ENCODE results near the gene CXCL5. TPM values are rescaled to one million over a fixed set of nuclear protein-coding genes. Genes with fewer than 3 reads are reported as not detected.

CXCL5 gene
- polyA plus RNA-seq, 1 of the 3 experiments (the other 2 are of a cell fraction): 0.02 TPM

- Histone ChIP-seq H3K4me2 (no peak overlapping the region), H3K79me2 (ENCODE audit: insufficient read depth) (no peaks in the 10 kb centered on the region), H3K27ac (ENCODE audit: low read depth in 2 of 2, low read length in 1 of 2) (no peak overlapping the region), H3K4me3 (ENCODE audit: low read depth in 2 of 2, low read length in 1 of 2) (no peak overlapping the region), H3F3A (replicated peaks; ENCODE audit: insufficient read depth) (no peaks in the 10 kb centered on the region), H4K20me1 (ENCODE audit: insufficient read depth) (no peaks in the 10 kb centered on the region), H3K9me3 (no peaks in the 10 kb centered on the region), H3K36me3 (replicated peaks in 1 of 2; ENCODE audit: control insufficient read depth in 1 of 2, insufficient read depth in 2 of 2, low read length in 1 of 2) (no peaks in the 10 kb centered on the region), H3K9ac (no peak overlapping the region), H3K9me2 (no peaks in the 10 kb centered on the region), H3K4me1 (ENCODE audit: control insufficient read depth in 1 of 2, insufficient read depth in 2 of 2, low read depth in 1 of 2, low read length in 1 of 2) (no peaks in the 10 kb centered on the region), H2AFZ (ENCODE audit: low read depth) (0 out of 2 replicates have a peak overlapping the region, but pooled peaks have one; percentile 22), H3K27me3 (ENCODE audit: insufficient read depth) (peaks cover 7% of the 10 kb centered on the region)
- ChIA-PET POLR2A (no interaction called here), CTCF (no interaction called here)
- WGBS (ENCODE audit: low lambda C conversion rate): 0% methylated on average over 1 of the region's 1 CpG
- TF ChIP-seq MEF2A (IDR thresholded peaks at IDR 0.05; ENCODE audit: borderline replicate concordance, low read depth) (no peak), RAD21 (IDR thresholded peaks at IDR 0.05; ENCODE audit: low read length) (no peak), ZBTB33 (IDR thresholded peaks at IDR 0.05; ENCODE audit: borderline replicate concordance, low read depth) (no peak), YY1 (IDR thresholded peaks at IDR 0.05; ENCODE audit: low read depth) (no peak), NRF1 (IDR thresholded peaks at IDR 0.05; ENCODE audit: low read depth, low read length) (no peak), RCOR1 (IDR thresholded peaks at IDR 0.05; ENCODE audit: low read length) (no peak), FOXM1 (IDR thresholded peaks at IDR 0.05; ENCODE audit: low read depth) (no peak), IRF3 (IDR thresholded peaks at IDR 0.05; ENCODE audit: low read depth, low read length) (no peak), TCF12 (IDR thresholded peaks at IDR 0.05) (no peak), GABPA (IDR thresholded peaks at IDR 0.05; ENCODE audit: low read depth) (no peak), REST (IDR thresholded peaks at IDR 0.05; ENCODE audit: low read depth, low read length) (no peak), FOSL2 (IDR thresholded peaks at IDR 0.05; ENCODE audit: borderline replicate concordance, low read depth) (no peak), TEAD4 (IDR thresholded peaks at IDR 0.05; ENCODE audit: borderline replicate concordance, insufficient read depth) (no peak), USF2 (IDR thresholded peaks at IDR 0.05; ENCODE audit: borderline replicate concordance, low read depth, low read length) (no peak), JUND (IDR thresholded peaks at IDR 0.05) (no peak), EP300 (IDR thresholded peaks at IDR 0.05; ENCODE audit: borderline replicate concordance in 1 of 2, low read depth in 1 of 2, low read length in 1 of 2) (no peak), FOXJ3 (CRISPR knock-in tag; IDR thresholded peaks at IDR 0.05) (no peak)
- no peak for DNase-seq
These were observed 13.0 kb downstream of the CXCL5 start for GRCh38 chr4:73985528-73985852.

All from SK-N-SH (cell line).